HL-60 (cell line): ENCODE measurements around the gene ZNF652.

ENCODE experiments used
- DNase-seq, 2 experiments: peaks; one replicate each; pipeline ENCODE4 v3.0.0-alpha.2; 2010 to 2020; ENCODE audit warnings: low read depth in 1 of 2, low spot score in 1 of 2
- H3K27ac ChIP-seq: fragments of 250-450 bp; sonication (Bioruptor Pico); replicated peaks from 2 replicates; pipeline ENCODE4 v1.5.1; 2020; ENCODE audit warnings: mild to moderate bottlenecking, moderate library complexity
- H3K27me3 ChIP-seq: fragments of 250-450 bp; sonication (Bioruptor Pico); 2 replicates; pipeline ENCODE4 v1.5.1; 2021; ENCODE audit warnings: mild to moderate bottlenecking, moderate library complexity; ENCODE audit not compliant: insufficient read depth, poor library complexity, severe bottlenecking
- H3K4me3 ChIP-seq: replicated peaks from 2 replicates; pipeline ENCODE4 v1.5.1; 2011; ENCODE audit warnings: mild to moderate bottlenecking, control low read depth, low read length; ENCODE audit not compliant: insufficient read depth
- CTCF ChIP-seq: IDR thresholded peaks from one replicate; pipeline ENCODE4 v1.5.1; 2011; ENCODE audit warnings: low read length, control low read depth, inconsistent platforms; ENCODE audit not compliant: insufficient read depth
- GABPA ChIP-seq: IDR thresholded peaks from 2 replicates; pipeline ENCODE4 v1.6.1; 2012; ENCODE audit warnings: low read depth
- POLR2AphosphoS5 ChIP-seq: IDR thresholded peaks from 2 replicates; pipeline ENCODE4 v1.6.1; 2012; ENCODE audit warnings: low read depth
- SPI1 ChIP-seq: IDR thresholded peaks from 2 replicates; pipeline ENCODE4 v1.6.1; 2012; ENCODE audit warnings: low read depth, mild to moderate bottlenecking, borderline replicate concordance
- TF ChIP-seq, protein P1 (sequence below): IDR thresholded peaks from 2 replicates; pipeline ENCODE4 v1.6.1; 2012; ENCODE audit warnings: low read depth; ENCODE audit not compliant: insufficient replicate concordance

Gene ZNF652

DNA sequence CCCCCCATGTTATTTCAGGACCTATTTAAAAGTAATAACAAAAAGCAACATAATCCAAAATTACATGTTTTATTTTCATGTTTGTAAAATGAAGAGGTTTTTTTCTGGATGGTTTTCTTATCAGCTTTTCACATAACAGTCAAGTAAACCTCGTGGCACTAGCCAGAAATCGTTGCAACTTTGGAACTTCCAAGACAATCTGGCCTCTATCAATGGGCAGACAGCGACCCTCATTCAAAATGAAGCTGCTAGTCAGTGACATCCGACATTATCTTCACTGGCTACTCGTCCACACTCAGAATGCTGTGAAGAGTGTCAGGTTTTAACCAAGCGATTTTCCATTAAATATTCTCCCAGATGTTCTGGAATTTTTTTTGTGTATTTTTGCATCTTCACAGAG is 22.7 kb downstream of the ZNF652 start:
- Histone ChIP-seq H3K27me3 (no peaks in the 10 kb centered on the region), H3K27ac (no peak overlapping the region), H3K4me3 (no peak overlapping the region)
- no peak for TF ChIP-seq POLR2AphosphoS5
- TF ChIP-seq CTCF = no peak
- TF ChIP-seq GABPA = no peak
- TF ChIP-seq, protein P1, sequence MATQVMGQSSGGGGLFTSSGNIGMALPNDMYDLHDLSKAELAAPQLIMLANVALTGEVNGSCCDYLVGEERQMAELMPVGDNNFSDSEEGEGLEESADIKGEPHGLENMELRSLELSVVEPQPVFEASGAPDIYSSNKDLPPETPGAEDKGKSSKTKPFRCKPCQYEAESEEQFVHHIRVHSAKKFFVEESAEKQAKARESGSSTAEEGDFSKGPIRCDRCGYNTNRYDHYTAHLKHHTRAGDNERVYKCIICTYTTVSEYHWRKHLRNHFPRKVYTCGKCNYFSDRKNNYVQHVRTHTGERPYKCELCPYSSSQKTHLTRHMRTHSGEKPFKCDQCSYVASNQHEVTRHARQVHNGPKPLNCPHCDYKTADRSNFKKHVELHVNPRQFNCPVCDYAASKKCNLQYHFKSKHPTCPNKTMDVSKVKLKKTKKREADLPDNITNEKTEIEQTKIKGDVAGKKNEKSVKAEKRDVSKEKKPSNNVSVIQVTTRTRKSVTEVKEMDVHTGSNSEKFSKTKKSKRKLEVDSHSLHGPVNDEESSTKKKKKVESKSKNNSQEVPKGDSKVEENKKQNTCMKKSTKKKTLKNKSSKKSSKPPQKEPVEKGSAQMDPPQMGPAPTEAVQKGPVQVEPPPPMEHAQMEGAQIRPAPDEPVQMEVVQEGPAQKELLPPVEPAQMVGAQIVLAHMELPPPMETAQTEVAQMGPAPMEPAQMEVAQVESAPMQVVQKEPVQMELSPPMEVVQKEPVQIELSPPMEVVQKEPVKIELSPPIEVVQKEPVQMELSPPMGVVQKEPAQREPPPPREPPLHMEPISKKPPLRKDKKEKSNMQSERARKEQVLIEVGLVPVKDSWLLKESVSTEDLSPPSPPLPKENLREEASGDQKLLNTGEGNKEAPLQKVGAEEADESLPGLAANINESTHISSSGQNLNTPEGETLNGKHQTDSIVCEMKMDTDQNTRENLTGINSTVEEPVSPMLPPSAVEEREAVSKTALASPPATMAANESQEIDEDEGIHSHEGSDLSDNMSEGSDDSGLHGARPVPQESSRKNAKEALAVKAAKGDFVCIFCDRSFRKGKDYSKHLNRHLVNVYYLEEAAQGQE = no peak
- TF ChIP-seq SPI1 = no peak
- DNase-seq = no peak

- Histone ChIP-seq H3K27me3 (no peaks in the 10 kb centered on the region), H3K27ac (no peak overlapping the region), H3K4me3 (no peak overlapping the region)
- TF ChIP-seq GABPA = no peak
- no peak for TF ChIP-seq POLR2AphosphoS5
- no peak for TF ChIP-seq SPI1
- TF ChIP-seq, protein P1 = no peak
- TF ChIP-seq CTCF = no peak
- DNase-seq = no peak
Measured at GRCh38 chr17:49338883-49339282, 23.2 kb downstream of the ZNF652 start.

GRCh38 chr17:49337884-49338283 is 24.2 kb downstream of the ZNF652 start:
- Histone ChIP-seq H3K27me3 (no peaks in the 10 kb centered on the region), H3K27ac (no peak overlapping the region), H3K4me3 (no peak overlapping the region)
- DNase-seq = no peak
- TF ChIP-seq, protein P1 = no peak
- TF ChIP-seq SPI1 = no peak
- no peak for TF ChIP-seq CTCF
- TF ChIP-seq GABPA = no peak
